HepG2 (cell line): ENCODE measurements around the gene ILRUN. TPM values are rescaled to one million over a fixed set of nuclear protein-coding genes. Genes with fewer than 3 reads are reported as not detected.
A peak's percentile ranks its signal among the peaks of the same experiment; 100 is the strongest.
"Not testable (repeated sequence)": the region's sequence is repeated elsewhere in the genome, so short reads cannot be mapped to it uniquely, and the experiment has no call there.

ENCODE experiments used
- ATAC-seq: fragments of 200-7000 bp; cut with Tn5 transposase; 3 replicates; pipeline ENCODE4 v1.9.1; 2020; ENCODE audit warnings: mild to moderate bottlenecking, moderate library complexity
- BruUV-seq: library from RNA; stranded (reverse); fragments of 400-500 nt; replicated peaks from 2 replicates; lab custom pipeline; 2021; lab: Mats Ljungman, UMichigan
- CTCF ChIA-PET: fragments of 300-600 bp; formaldehyde crosslinking; extraction: SDS; loops from one replicate; lab custom pipeline; 2021; ENCODE audit warnings: low total read pairs, inconsistent platforms, low intra/inter-chr PET ratio; lab: Yijun Ruan, JAX
- POLR2A ChIA-PET: fragments of 350-600 bp; sonication (Branson Sonifier 250); formaldehyde crosslinking; loops from one replicate; lab custom pipeline; 2020; ENCODE audit warnings: antibody characterized with exemption, inconsistent platforms; lab: Yijun Ruan, JAX
- DNase-seq: peaks from one replicate; pipeline ENCODE4 v3.0.0-alpha.2; 2015; ENCODE audit warnings: low spot score
- FAIRE-seq: peaks from 3 replicates; lab custom pipeline; 2011; peaks lifted over from hg19 to GRCh38; lab: Jason Lieb, UNC
- H2AFZ ChIP-seq: one replicate; pipeline ENCODE4 v1.6.1; 2011; ENCODE audit warnings: low read length, inconsistent platforms
- H3K27ac ChIP-seq: fragments of 300-600 bp; 3 replicates; pipeline ENCODE4 v1.8.0; 2011; ENCODE audit warnings: mixed run types, mild to moderate bottlenecking, mixed read lengths, low read length, inconsistent platforms; ENCODE audit not compliant: insufficient read depth; ENCODE audit errors: extremely low read length
- H3K27me3 ChIP-seq, 2 experiments: fragments of 200-600 bp in 1 of 2; 2 replicates in 1 of 2; 3 replicates in 1 of 2; pipeline versions ENCODE4 v1.6.0 to v1.8.0; 2011; ENCODE audit warnings: low read length in 2 of 2, mild to moderate bottlenecking in 2 of 2, moderate library complexity in 2 of 2, inconsistent platforms in 1 of 2; ENCODE audit not compliant: insufficient read depth in 2 of 2, control insufficient read depth in 1 of 2
- H3K36me3 ChIP-seq, 2 experiments: fragments of 200-600 bp in 1 of 2; replicated peaks in 1 of 2; 2 replicates in 1 of 2; 3 replicates in 1 of 2; pipeline versions ENCODE4 v1.5.1 to v1.8.0; 2011; ENCODE audit warnings: low read length in 2 of 2, inconsistent platforms in 1 of 2; ENCODE audit not compliant: insufficient read depth in 2 of 2, control insufficient read depth in 1 of 2
- H3K4me1 ChIP-seq: 2 replicates; pipeline ENCODE4 v1.5.1; 2012; ENCODE audit warnings: low read length, inconsistent platforms; ENCODE audit not compliant: insufficient read depth
- H3K4me2 ChIP-seq: 2 replicates; pipeline ENCODE4 v1.6.0; 2011; ENCODE audit warnings: low read depth, low read length, inconsistent platforms
- H3K4me3 ChIP-seq, 3 experiments: fragments of 200-600 bp in 1 of 3; sonication (generic), shearing (Covaris generic) in 1 of 3; replicated peaks in 1 of 3; 2 replicates each; pipeline ENCODE4 v1.5.1; 2011 to 2016; ENCODE audit warnings: low read length in 3 of 3, inconsistent platforms in 2 of 3, low read depth in 2 of 3, mild to moderate bottlenecking in 2 of 3, control low read depth in 1 of 3, mixed read lengths in 1 of 3; ENCODE audit not compliant: insufficient read depth in 1 of 3
- H3K79me2 ChIP-seq: one replicate; pipeline ENCODE4 v1.6.1; 2011; ENCODE audit warnings: low read length, inconsistent platforms; ENCODE audit not compliant: insufficient read depth
- H3K9ac ChIP-seq: 2 replicates; pipeline ENCODE4 v1.6.0; 2011; ENCODE audit warnings: mild to moderate bottlenecking, low read depth, low read length, inconsistent platforms; ENCODE audit not compliant: insufficient read depth
- H3K9me3 ChIP-seq: 2 replicates; pipeline ENCODE4 v1.5.1; 2012; ENCODE audit warnings: mild to moderate bottlenecking, low read length
- H4K20me1 ChIP-seq: 2 replicates; pipeline ENCODE4 v1.6.0; 2011; ENCODE audit warnings: inconsistent platforms, mild to moderate bottlenecking, low read length, moderate library complexity; ENCODE audit not compliant: insufficient read depth
- ATF7 ChIP-seq, 2 experiments: fragments of 450-650 bp in 1 of 2; sonication (generic) in 1 of 2; formaldehyde crosslinking in 1 of 2; IDR thresholded peaks; 2 replicates each; pipeline versions ENCODE4 v1.4.0 to v1.6.1; 2016 to 2020; ENCODE audit warnings: antibody characterized with exemption in 1 of 2, mild to moderate bottlenecking in 1 of 2, missing genetic modification reagents in 1 of 2
- WGBS: methylation state at CpG from one replicate; pipeline ENCODE4 v1.1.6; 2017; ENCODE audit warnings: low lambda C conversion rate; 5-methylcytosine and 5-hydroxymethylcytosine counted together
- in situ Hi-C: cut with HindIII; loops from 2 replicates; pipeline ENCODE4 v1.10.0; 2017; ENCODE audit warnings: low pct_unique_long_range_greater_than_20kb; ENCODE audit not compliant: extremely low pct_ligation_motif_present
- intact Hi-C: fragments of 100-400 bp; cut with micrococcal nuclease; formaldehyde crosslinking; loops from one replicate; pipeline ENCODE4 v1.10.0; 2022; ENCODE audit not compliant: unreplicated experiment
- polyA plus RNA-seq, 8 experiments: library from polyadenylated mRNA; depleted of rRNA in 3 of 8; stranded (reverse) in 7 of 8; unstranded in 1 of 8; fragments of >200 nt; fragmentation: Illumina TruSeq in 4 of 8; extraction: Trizol in 4 of 8; gene quantifications; 2 replicates each; pipeline versions ENCODE4 v1.2.1 to v1.2.3, GENCODE V29; 2011 to 2016; ENCODE audit warnings: low read depth in 4 of 8, missing spikeins in 1 of 8, mixed read lengths in 1 of 8; ENCODE audit not compliant: insufficient read depth in 1 of 8
- total RNA-seq, 5 experiments: library from RNA; depleted of rRNA; stranded (reverse); fragments of >200 nt; fragmentation: Illumina TruSeq; extraction: Trizol; gene quantifications; 2 replicates each; pipeline ENCODE4 v1.2.3, GENCODE V29; 2016; ENCODE audit warnings: low read depth in 1 of 5
- TF ChIP-seq, protein P1 (sequence below): sonication (generic); formaldehyde crosslinking; IDR thresholded peaks from 2 replicates; pipeline ENCODE4 v1.5.0; 2020; ENCODE audit warnings: mild to moderate bottlenecking, missing genetic modification reagents
- TF ChIP-seq, protein P2 (sequence below): sonication (generic); formaldehyde crosslinking; IDR thresholded peaks from 2 replicates; pipeline ENCODE4 v1.5.0; 2020; ENCODE audit warnings: missing genetic modification reagents

The ILRUN gene
- total and polyA plus RNA-seq, 2 of the 13 experiments (the other 11 are each of a cell fraction or from before 2014, with no cell fraction given): 45.5 to 66.6 TPM

DNA sequence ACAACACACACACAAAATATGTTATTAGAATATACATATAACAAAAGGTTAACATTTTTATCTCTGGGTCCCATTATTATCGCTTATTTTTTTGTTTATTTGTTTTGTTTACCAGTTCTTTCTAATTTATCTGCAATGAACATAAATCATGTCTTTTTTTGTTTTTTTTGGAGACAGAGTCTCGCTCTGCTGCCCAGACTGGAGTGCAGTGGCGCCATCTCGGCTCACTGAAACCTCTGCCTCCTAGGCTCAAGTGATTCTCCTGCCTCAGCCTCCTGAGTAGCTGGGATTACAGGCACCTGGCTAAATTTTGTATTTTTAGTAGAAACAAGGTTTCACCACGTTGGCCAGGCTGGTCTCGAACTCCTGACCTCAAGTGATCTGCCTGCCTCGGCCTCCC, 16.3 kb downstream of the ILRUN start:
- H3K27ac ChIP-seq, in situ Hi-C loops, DNase-seq, CTCF ChIA-PET, ATAC-seq, H3K4me2 ChIP-seq, H3K36me3 ChIP-seq, POLR2A ChIA-PET, H3K4me3 ChIP-seq, BruUV-seq, H3K9me3 ChIP-seq, H2AFZ ChIP-seq, H3K9ac ChIP-seq, H4K20me1 ChIP-seq, intact Hi-C loops, FAIRE-seq, H3K27me3 ChIP-seq: not testable (repeated sequence)
- peaks cover 90% of the 10 kb centered on the region for H3K79me2 ChIP-seq
- peaks cover 57% of the 10 kb centered on the region for H3K4me1 ChIP-seq
- WGBS: 98% methylated on average over 7 of the region's 7 CpGs
- TF ChIP-seq, protein P1, sequence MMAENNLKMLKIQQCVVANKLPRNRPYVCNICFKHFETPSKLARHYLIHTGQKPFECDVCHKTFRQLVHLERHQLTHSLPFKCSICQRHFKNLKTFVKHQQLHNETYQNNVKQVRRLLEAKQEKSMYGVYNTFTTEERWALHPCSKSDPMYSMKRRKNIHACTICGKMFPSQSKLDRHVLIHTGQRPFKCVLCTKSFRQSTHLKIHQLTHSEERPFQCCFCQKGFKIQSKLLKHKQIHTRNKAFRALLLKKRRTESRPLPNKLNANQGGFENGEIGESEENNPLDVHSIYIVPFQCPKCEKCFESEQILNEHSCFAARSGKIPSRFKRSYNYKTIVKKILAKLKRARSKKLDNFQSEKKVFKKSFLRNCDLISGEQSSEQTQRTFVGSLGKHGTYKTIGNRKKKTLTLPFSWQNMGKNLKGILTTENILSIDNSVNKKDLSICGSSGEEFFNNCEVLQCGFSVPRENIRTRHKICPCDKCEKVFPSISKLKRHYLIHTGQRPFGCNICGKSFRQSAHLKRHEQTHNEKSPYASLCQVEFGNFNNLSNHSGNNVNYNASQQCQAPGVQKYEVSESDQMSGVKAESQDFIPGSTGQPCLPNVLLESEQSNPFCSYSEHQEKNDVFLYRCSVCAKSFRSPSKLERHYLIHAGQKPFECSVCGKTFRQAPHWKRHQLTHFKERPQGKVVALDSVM (CRISPR knock-in tag): 0 out of 2 replicates have a peak, but pooled peaks have one; percentile 16

DNA sequence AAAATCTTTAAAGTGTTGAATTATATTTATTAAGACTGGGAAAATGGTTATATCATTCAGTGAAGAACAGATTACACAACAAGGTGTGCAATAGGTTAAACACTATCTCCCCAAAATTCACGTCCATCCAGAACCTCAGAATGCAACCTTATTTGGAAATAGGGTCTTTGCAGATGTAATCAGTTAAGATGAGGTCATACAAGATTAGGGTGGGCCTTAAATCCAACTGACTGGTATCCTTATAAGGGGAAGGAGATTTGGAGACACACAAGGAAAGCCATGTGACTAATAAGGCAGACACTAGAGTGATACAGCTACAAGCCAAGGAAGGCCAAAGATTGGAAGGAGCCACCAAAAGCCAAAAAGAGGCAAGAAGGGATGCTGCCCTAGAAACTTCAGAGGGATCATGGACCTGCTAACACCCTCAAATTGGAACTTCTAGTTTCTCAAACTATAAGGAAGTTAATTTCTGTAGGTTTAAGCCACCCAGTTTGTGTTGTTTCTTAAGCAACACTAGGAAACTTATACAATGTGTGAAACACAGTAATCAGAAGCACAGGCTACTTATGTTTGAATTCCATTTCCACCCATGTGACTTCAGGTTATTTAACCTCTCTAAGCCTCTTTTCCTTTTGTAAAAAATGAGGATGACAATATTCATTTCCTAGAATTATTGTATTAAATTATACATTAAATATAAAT, 16.9 kb downstream of the ILRUN start:
- no peak overlapping the region for H3K27ac ChIP-seq
- H2AFZ ChIP-seq: no peak overlapping the region
- ATAC-seq (no peak), FAIRE-seq (no peak), DNase-seq (no peak)
- intact Hi-C loops: no loop called here
- no peaks in the 10 kb centered on the region for H3K27me3 ChIP-seq
- H3K4me1 ChIP-seq: peaks cover 57% of the 10 kb centered on the region
- H3K4me2 ChIP-seq: no peak overlapping the region
- H3K79me2 ChIP-seq: peaks cover 84% of the 10 kb centered on the region
- no peak overlapping the region for H3K9ac ChIP-seq
- H3K36me3 ChIP-seq: no peaks in the 10 kb centered on the region; a peak in 1 of 5 replicates
- H4K20me1 ChIP-seq: 0 out of 2 replicates have a peak, but pooled peaks cover 4% of the 10 kb centered on the region
- H3K4me3 ChIP-seq: no peak overlapping the region
- in situ Hi-C loops: no loop called here
- no peaks in the 10 kb centered on the region for H3K9me3 ChIP-seq
- CTCF ChIA-PET: no interaction called here
- BruUV-seq: no TSS peak
- POLR2A ChIA-PET: no interaction called here
- WGBS: 95% methylated on average over 1 of the region's 1 CpG
- TF ChIP-seq, protein P2, sequence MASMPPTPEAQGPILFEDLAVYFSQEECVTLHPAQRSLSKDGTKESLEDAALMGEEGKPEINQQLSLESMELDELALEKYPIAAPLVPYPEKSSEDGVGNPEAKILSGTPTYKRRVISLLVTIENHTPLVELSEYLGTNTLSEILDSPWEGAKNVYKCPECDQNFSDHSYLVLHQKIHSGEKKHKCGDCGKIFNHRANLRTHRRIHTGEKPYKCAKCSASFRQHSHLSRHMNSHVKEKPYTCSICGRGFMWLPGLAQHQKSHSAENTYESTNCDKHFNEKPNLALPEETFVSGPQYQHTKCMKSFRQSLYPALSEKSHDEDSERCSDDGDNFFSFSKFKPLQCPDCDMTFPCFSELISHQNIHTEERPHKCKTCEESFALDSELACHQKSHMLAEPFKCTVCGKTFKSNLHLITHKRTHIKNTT: no peak
- TF ChIP-seq ATF7 (IDR thresholded peaks at IDR 0.05): peak; percentile 34; the same call in 1 of the 2 replicates
- no peak for TF ChIP-seq ATF7 (CRISPR knock-in tag; IDR thresholded peaks at IDR 0.05)
